NCI-H2196 treated with DMSO at 0.1 percent for 48 hours (cell line): ENCODE data around the gene COL27A1.

Source experiments
- DNase-seq: peaks from one replicate; lab custom pipeline; 2025; ENCODE audit not compliant: unreplicated experiment; lab: John Stamatoyannopoulos, UW

Gene COL27A1

DNA sequence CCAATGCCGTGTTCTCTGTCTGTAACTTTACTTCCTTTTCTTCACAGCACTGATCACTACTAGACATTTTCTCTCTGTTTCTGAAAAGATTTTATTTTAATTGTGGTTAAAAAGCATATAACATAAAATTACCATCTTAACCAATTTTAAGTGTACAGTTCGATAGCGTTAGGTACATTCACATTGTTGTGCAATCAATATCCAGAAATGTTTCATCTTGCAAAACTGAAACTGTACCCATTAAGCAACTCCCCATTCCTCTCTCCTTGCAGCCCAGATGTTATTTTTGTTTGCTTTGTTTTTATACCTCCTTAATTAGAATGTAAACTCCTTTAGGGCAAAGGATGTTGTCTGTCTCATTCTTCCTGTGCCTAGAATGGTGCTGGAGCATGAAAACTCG is 47.5 kb downstream of the COL27A1 start:
- no peak for DNase-seq

GRCh38 chr9:114203410-114204140 is 48.2 kb downstream of the COL27A1 start:
- no peak for DNase-seq

DNA sequence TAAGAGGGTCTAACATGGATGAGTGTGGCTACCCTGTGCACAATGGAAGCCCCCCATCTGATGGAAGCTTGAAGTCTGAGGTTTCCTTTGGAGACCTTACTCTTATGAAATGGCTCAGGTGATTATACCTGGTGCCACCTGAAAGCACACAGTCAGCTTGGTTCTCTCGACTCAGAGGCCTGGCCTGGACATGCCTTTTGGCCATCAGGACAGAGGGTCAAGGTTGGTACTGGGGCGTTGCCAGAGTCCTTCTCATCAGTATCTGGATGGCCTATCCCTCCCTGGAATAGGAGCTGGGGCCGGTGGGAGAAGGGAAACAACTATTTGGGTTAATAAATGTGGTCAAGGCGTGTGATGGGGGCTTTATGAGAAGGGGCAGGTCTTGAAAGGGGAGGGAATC is 48.9 kb downstream of the COL27A1 start:
- DNase-seq: no peak

GRCh38 chr9:114205171-114206015 is 50.1 kb downstream of the COL27A1 start:
- DNase-seq: no peak

- no peak for DNase-seq
Measured at GRCh38 chr9:114206221-114206789, 51.0 kb downstream of the COL27A1 start.

DNA sequence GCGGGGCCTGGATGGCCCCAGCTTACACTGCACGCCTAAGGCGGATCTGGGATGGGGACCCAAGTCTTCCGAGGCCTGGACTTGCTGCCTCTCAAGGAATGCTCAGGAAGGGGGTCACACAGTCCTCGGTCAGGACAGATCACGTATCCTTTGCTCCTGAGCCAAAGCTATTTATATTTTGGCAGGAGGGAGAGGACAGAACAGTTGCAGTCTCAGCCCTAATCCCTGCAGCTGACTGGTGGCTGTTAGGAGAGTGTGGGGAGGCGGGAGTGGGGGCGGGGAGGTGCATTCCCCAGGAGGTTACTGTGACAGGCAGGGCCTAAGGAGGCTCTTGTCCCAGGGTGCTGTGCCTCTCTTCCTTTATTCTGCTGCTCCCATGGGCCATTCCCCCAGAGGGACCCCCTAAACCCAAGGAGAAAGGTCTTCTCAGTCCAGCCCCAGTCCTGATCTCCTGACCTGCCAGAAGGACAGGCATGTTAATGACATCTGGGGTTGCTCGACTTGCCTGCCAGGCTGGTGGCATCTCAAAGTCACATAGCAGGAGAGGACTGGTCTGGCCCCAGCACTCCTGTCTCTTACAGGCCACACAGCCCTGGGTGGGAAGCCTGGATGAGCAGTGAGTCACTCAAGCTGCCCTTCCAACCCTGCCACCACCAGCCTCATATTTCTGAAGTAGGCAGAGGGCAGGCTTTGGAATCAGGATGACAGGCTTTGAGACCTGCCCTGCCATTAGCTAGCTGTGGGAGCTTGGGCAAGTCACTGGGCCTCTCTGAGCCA is 51.9 kb downstream of the COL27A1 start:
- no peak for DNase-seq

DNA sequence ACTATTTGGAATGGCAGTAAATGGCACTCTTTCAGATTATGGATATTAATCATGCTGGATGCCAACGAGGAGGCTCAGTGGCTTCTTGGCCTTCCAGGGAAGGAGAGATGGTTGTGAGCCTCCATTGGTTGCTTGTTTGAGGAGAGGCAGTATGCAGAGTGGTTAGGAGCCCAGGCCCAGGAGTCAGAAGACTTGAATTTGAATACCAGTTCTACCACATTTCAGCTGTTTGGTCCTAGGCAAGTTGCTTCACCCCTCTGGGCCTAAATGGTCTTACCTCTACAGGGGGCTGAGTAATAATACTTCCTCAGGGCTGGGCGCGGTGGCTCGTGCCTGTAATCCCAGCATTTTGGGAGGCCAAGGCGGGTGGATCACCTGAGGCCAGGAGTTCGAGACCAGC is 52.5 kb downstream of the COL27A1 start:
- no peak for DNase-seq

DNA sequence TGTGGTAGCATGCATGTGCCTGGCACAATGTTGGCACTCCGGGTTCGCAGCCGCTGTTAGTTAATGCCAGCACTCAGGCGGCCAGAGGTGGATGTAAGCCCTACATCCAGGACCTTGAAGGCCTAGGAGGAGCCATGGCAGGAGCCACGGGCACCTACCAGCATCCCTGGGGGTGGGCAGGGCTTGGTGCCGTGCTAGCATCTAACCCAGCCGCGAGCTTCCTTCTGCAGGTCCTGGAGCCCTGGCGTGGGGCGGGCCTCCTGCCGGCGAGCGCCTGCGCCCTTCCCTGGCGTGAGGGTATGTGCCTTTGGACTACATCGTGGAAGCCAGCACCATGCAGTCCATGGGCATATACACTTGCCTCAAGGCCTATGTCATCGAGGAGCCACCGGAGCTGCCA is 53.8 kb downstream of the COL27A1 start:
- DNase-seq: no peak

- no peak for DNase-seq
Measured at GRCh38 chr9:114210136-114210535, 54.8 kb downstream of the COL27A1 start.

DNA sequence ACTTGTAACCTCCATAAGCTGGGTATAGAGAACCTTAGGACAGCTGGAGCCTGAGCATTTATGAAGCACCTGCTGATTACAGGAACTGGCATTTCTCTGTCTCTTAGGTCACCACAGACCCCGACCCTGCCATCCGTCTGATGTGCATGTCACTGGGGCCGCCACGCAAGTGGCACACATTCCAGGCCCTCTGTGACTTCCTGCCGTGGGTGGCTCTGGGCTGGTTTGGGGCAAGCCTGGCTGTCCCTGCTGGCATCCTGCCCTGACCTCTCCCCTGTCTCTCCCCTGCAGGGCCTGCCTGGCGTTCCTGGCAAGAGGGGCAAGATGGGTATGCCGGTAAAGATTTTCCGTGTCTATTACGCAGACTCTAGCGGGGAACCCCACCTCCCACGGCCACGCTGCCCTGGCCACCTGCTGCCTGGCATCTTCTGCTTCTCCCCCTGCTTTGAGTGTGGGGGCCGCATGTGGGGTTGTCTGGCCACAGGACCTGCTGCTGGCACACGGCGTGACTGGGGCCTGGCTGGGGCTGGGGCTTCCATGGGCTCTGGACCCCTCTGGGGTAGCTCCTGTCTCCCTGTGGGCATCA is 55.4 kb downstream of the COL27A1 start:
- DNase-seq: no peak

DNA sequence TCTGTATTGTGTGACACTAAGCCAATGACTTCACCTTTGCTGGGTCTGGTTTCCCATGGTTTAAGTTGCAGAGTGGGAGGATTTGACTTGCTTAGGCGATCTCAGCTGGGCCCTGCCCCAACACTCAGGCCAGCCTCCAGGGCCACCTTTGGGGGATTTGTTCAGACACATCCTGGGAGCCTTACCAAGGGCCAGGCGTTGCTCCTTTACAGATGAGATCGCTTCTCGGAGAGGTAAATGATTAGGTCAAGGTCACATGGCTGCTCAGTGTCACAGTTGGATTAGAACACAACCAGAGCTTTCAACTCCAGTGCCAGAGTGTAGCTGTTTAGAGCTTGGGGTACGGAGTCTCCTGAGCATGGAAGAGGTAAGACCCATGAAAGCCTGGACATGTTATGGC is 57.5 kb downstream of the COL27A1 start:
- DNase-seq: no peak

DNA sequence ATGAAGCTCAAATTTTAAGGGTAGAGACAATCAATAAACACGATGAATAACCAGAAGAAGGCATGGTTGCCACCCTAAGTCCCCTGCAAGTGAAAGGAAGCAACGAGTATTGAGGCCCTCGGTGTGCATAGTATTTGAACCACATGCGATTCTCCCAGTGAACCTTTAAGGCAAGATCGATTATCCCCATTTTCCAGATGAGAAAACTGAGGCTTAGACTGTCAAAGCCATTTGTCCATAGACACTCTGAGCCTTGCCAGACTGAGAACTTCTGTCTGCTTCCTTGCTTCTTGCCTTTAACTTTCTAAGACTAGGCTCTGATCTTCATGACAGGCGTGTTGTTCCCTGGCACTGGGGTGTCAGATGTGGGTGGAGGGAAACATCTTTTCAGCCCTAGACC is 58.2 kb downstream of the COL27A1 start:
- no peak for DNase-seq

DNA sequence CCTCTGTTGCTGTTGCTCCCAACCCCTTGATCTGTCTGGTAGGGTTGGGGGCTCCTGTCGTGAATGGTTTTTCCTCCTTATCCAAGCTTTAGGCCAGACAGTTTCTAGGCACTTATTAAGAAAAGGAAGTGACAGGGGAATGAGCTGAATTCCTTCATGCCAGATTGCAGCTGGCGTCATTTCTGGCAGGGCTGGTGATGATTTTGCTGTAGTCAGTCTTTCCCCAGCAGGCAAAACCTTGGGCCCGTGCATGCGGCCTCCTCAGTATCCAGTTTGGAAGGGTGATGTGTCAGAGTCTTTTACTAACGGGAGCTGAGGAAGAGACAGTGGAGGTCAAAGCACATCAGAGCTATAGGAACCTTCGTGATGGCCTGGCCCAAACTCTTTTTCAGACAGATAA is 58.8 kb downstream of the COL27A1 start:
- no peak for DNase-seq

GRCh38 chr9:114214686-114215414 is 59.5 kb downstream of the COL27A1 start:
- DNase-seq: no peak

DNA sequence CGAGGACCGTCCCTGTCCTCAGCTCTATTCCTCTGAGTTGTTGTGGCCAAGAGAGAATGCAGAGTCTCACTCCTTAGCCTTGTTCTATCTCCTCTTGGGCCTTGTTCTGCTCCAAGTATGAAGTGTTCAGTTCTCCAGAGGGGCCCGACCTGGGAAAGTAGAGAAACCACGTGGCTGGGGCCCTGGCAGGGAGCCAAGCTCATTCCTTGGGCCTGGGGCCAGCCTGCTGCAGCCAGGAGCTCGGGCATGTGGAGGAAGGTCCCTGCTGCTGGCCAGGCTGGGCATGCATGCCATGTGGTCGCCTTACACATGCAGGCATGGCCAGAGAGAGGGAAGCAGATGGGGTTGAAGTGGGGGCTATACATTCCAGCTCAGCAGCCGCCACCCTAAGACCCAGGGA is 60.7 kb downstream of the COL27A1 start:
- DNase-seq: no peak

GRCh38 chr9:114216976-114217375 is 61.6 kb downstream of the COL27A1 start:
- DNase-seq: no peak

DNA sequence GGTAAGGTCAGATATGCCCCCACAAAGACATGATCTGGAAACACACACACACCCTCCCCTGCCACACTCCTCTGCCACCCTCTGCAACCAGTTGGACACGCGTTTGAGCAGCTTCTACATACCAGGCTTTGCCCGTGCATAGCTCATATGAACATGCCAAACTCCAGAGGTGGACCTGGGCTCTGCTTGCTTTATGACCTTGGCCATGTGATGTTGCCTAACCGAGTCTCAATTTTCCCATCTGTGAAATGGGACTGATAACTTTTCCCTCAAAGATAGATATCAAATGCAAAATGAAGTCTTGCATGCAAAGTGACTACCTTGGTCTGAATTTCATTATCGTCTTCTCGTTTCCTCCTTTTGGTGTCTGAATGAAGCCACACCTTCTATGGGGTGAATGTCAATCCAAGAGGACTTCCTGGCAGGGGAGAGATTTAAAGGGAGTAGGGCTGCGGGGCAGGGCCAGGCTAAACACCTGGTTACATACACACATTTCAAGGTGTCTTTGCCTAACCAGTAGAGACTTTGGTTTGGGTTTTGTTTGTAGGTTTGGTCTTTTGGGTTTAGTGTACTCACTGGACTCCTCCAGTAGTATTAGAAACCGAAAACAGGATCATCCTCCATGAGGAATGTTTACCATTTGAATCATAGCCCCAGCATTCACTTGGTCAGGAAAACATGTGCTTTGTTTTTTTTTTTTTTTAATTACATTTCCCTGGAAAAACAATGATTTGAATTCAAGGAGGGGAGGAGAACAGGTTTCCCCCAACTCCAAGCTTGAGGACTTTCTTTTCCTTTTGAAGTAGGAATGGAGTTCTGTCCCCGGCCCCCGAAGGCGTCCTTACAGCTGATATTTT is 63.2 kb downstream of the COL27A1 start:
- no peak for DNase-seq

- no peak for DNase-seq
Measured at GRCh38 chr9:114220061-114220541, 64.8 kb downstream of the COL27A1 start.
